Left forelimb (tissue), 1 donor: ENCODE measurements around the gene CNTNAP2.

Experiments used
- DNase-seq: peaks from one replicate; pipeline ENCODE4 v3.0.0-alpha.2; 2018; ENCODE audit warnings: low spot score

CNTNAP2 gene

DNA sequence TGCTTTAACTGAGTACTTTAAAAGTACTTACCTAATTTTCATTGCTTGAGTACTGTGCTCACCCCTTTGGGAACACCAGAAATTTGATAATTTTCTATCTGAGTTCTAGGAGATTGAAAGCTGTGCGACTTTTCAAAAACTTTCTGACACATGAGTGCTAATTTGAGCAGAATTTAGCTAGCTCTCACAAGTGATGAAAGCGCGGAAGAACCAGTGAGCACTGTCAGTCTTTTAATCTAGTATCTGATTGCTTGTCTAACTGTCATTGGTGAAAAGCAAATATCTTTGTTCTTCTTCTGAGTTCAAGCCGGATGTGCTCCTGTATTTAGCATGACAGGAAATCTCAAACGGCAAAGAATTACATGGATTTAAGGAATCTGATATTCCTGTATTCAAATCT lies 899.4 kb downstream of the CNTNAP2 start:
- DNase-seq, result no peak

DNA sequence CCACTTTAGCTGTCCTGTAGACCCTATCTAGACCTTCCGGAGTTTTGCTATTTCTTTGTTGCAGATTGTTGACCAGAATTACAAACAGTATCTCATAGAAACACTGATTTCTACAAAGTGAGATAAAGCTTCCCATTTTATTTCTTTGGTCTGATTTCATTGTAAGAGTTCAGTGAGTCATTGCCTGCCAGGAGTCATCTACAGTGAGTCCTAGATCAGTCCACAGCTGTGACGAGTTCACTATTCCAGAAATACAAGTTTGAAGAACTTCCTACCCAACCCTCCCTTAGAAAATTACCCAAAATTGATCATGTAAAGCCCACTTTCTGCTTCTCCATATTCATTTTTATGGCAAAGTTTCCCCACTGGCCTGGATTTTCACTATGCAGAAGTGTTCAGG lies 905.5 kb downstream of the CNTNAP2 start:
- no peak for DNase-seq

DNA sequence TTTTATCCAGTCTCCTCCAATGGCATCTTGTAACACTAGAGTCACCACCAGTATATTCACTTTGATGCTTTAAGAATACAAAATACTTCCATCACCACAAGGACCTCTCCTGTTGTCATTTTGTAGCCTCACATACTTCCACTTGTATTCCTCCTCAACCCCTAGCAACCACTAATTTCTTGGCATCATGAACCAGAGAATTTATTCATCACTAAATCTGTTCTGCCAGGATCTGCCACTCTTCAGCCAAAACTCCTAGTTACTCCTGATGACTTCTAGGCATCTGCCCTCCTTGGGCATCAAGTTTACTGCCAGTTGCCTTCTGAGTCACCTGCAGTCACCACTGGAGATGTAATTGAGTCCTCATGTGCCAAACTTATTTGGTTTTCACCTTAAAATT lies 906.8 kb downstream of the CNTNAP2 start:
- DNase-seq, result no peak

- DNase-seq, result no peak
These were observed 913.4 kb downstream of the CNTNAP2 start for GRCh38 chr7:147029953-147030352.

- no peak for DNase-seq
These were observed 917.0 kb downstream of the CNTNAP2 start for GRCh38 chr7:147033641-147034040.

DNA sequence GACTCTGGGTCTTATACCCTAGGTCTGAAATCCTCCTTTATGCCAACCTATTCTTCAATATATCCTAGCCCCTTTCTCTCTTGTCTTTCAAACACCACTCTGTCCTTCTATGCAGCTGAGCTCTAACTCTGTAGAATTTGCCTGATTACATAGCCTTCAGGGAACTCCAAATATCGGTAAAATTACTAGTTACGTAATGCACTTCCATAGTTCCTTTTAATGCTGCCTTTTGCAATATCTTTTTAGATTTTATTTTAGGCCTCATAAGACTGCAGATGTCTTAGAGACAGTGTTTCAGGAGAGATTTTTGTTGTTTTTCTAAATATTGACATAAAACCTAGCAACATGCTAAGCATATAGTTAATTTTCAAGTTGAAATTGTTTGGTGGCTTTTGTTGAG lies 924.8 kb downstream of the CNTNAP2 start:
- no peak for DNase-seq

- DNase-seq, result no peak
These were observed 928.3 kb downstream of the CNTNAP2 start for GRCh38 chr7:147044941-147045340.

DNA sequence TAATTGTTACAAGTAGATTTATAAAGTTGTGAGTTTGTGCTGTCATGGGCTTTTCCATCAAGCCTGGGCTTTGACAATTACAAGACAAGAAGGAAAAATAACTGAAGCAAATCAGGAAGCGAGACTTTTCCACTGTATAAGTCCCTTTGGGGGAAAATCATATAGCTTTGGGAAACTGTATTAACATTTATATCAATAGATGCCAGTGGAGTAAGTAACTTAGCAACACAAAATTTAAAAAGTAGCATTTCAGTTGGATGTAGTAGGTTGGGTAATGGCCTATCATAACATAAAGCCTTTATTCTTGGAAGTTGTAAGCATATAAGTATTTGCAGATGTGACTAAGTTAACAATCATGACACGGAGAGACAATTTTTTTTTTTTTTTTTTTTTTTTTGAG lies 931.1 kb downstream of the CNTNAP2 start:
- DNase-seq, result no peak

GRCh38 chr7:147048864-147049263 lies 932.3 kb downstream of the CNTNAP2 start:
- DNase-seq, result no peak

- DNase-seq, result no peak
These were observed 936.2 kb downstream of the CNTNAP2 start for GRCh38 chr7:147052818-147053217.

DNA sequence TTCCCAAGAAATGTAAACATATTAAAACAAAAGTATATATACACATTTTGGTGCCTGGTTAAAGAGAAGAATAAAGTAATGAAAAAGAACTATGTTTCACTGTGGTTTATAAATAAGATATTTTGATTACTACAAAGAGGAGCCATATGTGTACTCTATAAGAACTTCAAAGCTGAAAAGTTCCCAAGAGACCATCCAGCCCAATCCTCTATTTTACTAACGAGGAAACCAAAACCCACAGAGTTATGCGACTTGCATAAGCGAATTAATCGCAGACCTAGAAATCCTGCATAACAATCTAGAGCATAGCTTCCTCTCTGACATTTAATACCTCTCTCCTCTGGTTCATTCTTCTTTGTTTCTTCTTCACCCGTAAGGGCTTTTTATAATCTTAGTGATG lies 937.1 kb downstream of the CNTNAP2 start:
- DNase-seq, result no peak

DNA sequence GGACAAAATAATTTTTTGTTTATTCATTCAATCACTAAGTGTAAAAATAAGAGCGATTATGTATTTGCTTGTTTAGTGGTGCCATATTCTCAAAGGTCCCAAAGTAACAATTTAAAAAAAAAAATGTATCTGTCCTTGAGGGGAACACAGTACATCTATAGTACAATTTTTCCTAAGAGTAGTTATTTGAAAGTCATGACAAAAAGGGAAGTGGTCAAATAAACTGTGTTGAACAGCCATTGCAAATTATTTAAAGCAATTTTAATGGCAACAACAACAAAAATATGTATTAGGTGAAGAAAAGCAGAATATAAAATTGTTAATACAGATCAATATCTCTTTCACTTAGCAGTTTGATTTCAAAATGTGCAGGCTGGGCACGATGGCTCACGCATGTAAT lies 943.5 kb downstream of the CNTNAP2 start:
- DNase-seq, result no peak

DNA sequence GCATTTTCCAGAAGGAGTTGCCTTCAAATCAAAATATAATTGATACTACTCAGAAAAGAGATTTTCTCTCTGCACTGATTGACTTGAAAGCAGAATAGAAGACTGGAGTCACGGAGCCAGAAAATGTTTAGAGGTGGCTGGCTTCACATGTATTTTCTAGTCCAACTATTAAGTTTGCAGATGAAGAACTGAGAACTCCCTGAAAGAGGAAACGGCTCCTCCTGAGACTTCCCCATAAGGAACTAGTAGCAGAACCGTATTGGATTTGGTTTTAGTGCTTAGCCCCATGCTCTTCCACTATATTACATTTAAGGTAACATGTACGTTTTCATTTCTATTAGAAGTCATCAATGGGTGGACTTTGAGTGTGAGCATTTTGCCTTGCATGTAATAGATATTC lies 946.3 kb downstream of the CNTNAP2 start:
- no peak for DNase-seq

- DNase-seq, result no peak
These were observed 952.2 kb downstream of the CNTNAP2 start for GRCh38 chr7:147068842-147069241.

- no peak for DNase-seq
These were observed 953.2 kb downstream of the CNTNAP2 start for GRCh38 chr7:147069771-147070170.

DNA sequence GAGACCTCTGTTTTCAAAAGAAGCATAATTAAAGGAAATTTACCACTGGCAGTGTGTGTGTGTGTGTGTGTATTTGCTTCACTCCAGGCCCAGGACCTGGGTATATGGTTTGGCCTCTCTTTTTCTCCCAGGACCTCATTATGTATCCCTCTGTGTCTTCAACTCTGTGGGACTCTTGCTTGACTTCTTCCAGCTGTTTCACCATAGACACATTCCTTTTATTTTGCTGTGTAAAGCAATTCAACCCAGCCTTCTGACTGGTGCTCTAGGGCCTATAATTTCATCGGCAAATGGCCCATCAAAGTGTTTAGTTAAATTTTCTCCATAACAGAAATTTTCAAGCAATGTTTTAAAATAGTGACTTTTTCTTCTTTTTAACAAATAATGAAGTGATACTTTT lies 954.3 kb downstream of the CNTNAP2 start:
- no peak for DNase-seq

GRCh38 chr7:147071536-147071935 lies 954.9 kb downstream of the CNTNAP2 start:
- DNase-seq, result no peak

GRCh38 chr7:147078312-147078711 lies 961.7 kb downstream of the CNTNAP2 start:
- DNase-seq, result no peak

DNA sequence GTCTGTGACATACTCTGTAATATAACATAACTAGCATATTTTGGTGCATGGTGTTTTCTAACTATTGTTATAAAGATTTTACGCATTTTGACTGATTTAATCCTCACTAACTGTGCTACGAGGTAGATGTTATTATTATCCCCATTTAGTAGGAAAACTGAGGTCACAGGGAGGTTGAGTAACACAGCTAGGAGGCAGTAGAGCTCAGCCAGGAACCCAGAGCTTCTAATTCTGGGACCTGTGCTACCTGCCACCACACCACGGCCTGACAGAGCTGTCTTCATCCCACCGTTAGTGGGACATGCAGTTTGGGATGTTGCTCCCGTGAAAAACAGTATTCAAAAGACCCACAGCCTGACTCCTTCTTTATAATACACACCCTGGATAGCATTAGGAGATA lies 962.5 kb downstream of the CNTNAP2 start:
- DNase-seq, result no peak

DNA sequence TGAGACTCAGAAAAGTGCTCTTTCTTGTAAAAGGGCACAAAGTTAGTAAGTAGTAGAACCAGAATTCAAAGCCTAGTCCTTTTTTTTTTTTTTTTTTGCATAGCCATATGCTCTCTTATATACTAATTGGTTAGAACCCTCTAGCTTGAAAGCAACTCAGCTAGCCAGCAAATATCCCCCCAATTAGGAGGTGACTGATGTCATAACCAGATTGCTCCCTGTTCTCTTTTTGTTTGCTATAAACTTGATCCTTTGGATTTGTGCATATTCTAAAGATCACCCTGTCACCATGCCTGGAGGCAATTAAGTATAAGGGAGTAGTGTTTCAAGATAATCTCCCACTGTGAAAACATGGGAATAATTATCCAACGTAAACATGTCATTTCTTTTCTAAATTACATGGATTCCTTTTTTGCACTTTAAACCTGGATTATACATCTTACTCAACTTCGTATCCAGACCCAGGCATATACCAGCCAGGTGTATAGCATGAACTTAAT lies 963.4 kb downstream of the CNTNAP2 start:
- DNase-seq, result no peak

- no peak for DNase-seq
These were observed 964.5 kb downstream of the CNTNAP2 start for GRCh38 chr7:147081117-147081516.

DNA sequence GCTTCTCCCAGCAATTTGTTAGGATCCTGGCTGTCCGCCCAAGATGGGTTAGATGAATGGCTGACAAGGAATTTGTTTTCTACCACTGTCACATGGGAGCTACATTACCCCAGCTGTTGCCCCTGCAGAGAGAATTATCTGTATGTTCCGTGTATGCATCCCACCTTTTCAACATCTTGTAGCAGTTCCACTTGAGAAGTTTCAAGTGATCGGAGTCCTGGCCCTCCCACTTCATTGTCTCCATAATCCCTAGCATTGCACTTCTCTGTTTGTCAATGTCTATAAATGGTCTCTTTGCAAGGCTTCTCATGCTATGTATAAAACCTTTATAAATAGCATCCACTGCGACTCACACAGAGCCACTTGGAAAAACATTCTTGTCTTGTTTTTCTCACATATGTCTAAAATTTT lies 972.5 kb downstream of the CNTNAP2 start:
- DNase-seq, result no peak

GRCh38 chr7:147089608-147090007 lies 973.0 kb downstream of the CNTNAP2 start:
- DNase-seq, result no peak

- no peak for DNase-seq
These were observed 980.0 kb downstream of the CNTNAP2 start for GRCh38 chr7:147096629-147097028.

DNA sequence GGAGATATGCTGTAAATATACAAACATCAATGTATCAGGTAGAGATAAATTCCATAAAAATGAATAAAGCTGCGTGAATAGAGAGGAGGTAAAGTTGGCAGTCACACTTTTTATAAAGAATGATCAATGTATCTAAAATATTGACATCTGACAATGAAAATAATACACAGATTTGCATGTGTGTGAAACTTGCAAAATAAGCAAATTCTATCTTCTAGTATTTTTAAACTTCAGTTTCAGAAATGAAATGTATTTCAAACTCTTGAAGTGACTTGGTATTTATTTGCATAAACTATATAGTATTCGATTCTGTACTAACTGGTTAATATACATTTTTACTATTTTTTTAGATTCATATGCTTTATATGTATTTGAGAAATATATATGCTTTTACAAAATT lies 986.6 kb downstream of the CNTNAP2 start:
- no peak for DNase-seq
